KMS-11 (cell line): ENCODE results near the gene C1orf226.

Source experiments
- H2AFZ ChIP-seq: fragments of 200-600 bp; sonication (generic); 2 replicates; pipeline ENCODE4 v1.6.1; 2016; ENCODE audit warnings: antibody characterized with exemption, mixed run types, low read depth
- H3K27ac ChIP-seq: fragments of 200-600 bp; sonication (generic); 2 replicates; pipeline ENCODE4 v1.6.1; 2016; ENCODE audit warnings: mild to moderate bottlenecking, mixed run types
- H3K27me3 ChIP-seq: fragments of 200-600 bp; sonication (generic); 2 replicates; pipeline ENCODE4 v1.6.1; 2017; ENCODE audit warnings: mild to moderate bottlenecking, low read depth, mixed run types, moderate library complexity; ENCODE audit not compliant: insufficient read depth
- H3K36me3 ChIP-seq: fragments of 200-600 bp; sonication (generic); 2 replicates; pipeline ENCODE4 v1.6.1; 2017; ENCODE audit warnings: mild to moderate bottlenecking, mixed run types; ENCODE audit not compliant: insufficient read depth
- H3K4me1 ChIP-seq: fragments of 200-600 bp; sonication (generic); 2 replicates; pipeline ENCODE4 v1.6.1; 2016; ENCODE audit warnings: mild to moderate bottlenecking, low read depth, mixed run types; ENCODE audit not compliant: poor library complexity, severe bottlenecking
- H3K4me2 ChIP-seq: fragments of 200-600 bp; sonication (generic); 2 replicates; pipeline ENCODE4 v1.7.0; 2016; ENCODE audit warnings: mild to moderate bottlenecking, mixed run types
- H3K4me3 ChIP-seq: fragments of 200-600 bp; sonication (generic); IDR thresholded peaks from 2 replicates; pipeline ENCODE4 v1.6.1; 2017; ENCODE audit warnings: low read depth, low read length, mixed read lengths; ENCODE audit not compliant: insufficient read depth
- H3K79me2 ChIP-seq: fragments of 200-600 bp; sonication (generic); 2 replicates; pipeline ENCODE4 v1.6.1; 2016; ENCODE audit warnings: low read depth, mixed run types; ENCODE audit not compliant: insufficient read depth
- H3K9ac ChIP-seq: fragments of 200-600 bp; sonication (generic); 2 replicates; pipeline ENCODE4 v1.6.1; 2016; ENCODE audit warnings: mild to moderate bottlenecking, mixed run types
- H4K20me1 ChIP-seq: fragments of 200-600 bp; sonication (generic); 2 replicates; pipeline ENCODE4 v1.6.1; 2016; ENCODE audit warnings: mild to moderate bottlenecking, mixed run types; ENCODE audit not compliant: insufficient read depth
- TF ChIP-seq, protein P1 (sequence below): fragments of 200-600 bp; sonication (generic); conservative IDR thresholded peaks from 2 replicates; pipeline ENCODE4 v1.6.1; 2017; ENCODE audit warnings: low read depth, mild to moderate bottlenecking, antibody characterized with exemption, low read length, moderate library complexity, mixed read lengths

C1orf226 gene

DNA sequence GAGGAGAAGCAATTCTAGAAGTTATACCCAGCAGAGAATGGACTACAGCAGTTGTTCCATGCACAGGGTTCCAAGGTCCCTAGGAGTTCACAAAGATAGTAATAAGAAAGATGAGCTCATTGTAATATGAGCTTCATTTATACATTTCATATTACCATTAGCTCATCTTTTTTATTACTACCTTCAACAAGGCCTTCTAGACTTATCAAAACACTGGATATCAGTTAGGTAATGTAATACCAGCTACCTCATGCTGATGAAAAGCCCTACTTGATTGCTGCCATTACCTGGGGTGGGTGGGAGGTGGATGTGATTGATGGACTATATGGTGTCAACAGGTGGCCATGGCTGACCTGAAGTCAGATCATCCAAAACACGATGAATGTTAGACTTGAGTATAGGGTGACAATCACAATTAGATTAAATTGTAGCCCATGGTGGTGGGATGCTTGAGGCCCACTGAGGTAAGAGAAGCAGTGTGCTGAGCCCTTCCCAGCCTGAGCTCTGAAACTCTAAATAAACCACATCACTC, 39.0 kb upstream of the C1orf226 start:
- H4K20me1 ChIP-seq: no peaks in the 10 kb centered on the region

DNA sequence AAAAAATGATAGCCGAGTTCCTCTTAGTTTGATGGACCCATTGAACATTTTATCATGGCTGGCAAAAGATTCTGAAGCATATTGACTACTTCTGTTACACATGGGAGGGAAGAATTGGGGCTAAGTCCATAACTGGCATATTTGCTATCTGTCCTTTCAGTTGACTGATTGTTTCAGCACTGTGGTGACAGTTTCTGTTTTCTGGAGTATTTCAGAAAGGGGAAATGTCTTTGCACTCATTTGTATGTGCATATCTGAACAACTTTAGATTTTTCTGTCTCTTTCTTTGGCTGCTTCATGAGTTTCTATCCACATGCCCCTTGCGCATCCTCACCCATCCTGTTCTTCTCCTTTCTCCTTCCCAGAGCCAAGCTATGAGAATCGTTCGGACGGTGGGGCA, 38.1 kb upstream of the C1orf226 start:
- Histone ChIP-seq H3K4me1 (no peaks in the 10 kb centered on the region), H4K20me1 (no peaks in the 10 kb centered on the region), H3K27ac (no peak overlapping the region), H3K4me2 (no peak overlapping the region), H3K27me3 (no peaks in the 10 kb centered on the region), H3K79me2 (no peaks in the 10 kb centered on the region), H3K9ac (no peak overlapping the region), H3K36me3 (no peaks in the 10 kb centered on the region), H2AFZ (no peak overlapping the region), H3K4me3 (no peak overlapping the region)
- TF ChIP-seq, protein P1, sequence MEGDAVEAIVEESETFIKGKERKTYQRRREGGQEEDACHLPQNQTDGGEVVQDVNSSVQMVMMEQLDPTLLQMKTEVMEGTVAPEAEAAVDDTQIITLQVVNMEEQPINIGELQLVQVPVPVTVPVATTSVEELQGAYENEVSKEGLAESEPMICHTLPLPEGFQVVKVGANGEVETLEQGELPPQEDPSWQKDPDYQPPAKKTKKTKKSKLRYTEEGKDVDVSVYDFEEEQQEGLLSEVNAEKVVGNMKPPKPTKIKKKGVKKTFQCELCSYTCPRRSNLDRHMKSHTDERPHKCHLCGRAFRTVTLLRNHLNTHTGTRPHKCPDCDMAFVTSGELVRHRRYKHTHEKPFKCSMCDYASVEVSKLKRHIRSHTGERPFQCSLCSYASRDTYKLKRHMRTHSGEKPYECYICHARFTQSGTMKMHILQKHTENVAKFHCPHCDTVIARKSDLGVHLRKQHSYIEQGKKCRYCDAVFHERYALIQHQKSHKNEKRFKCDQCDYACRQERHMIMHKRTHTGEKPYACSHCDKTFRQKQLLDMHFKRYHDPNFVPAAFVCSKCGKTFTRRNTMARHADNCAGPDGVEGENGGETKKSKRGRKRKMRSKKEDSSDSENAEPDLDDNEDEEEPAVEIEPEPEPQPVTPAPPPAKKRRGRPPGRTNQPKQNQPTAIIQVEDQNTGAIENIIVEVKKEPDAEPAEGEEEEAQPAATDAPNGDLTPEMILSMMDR: no peak

More for the DNA sequence above, 39.0 kb upstream of the C1orf226 start:
- no peak overlapping the region for H2AFZ ChIP-seq
- H3K4me2 ChIP-seq: no peak overlapping the region
- H3K79me2 ChIP-seq: no peaks in the 10 kb centered on the region
- no peaks in the 10 kb centered on the region for H3K27me3 ChIP-seq
- TF ChIP-seq, protein P1: no peak
- H3K27ac ChIP-seq: no peak overlapping the region
- H3K4me3 ChIP-seq: no peak overlapping the region
- no peak overlapping the region for H3K9ac ChIP-seq
- no peaks in the 10 kb centered on the region for H3K36me3 ChIP-seq
- no peaks in the 10 kb centered on the region for H3K4me1 ChIP-seq

DNA sequence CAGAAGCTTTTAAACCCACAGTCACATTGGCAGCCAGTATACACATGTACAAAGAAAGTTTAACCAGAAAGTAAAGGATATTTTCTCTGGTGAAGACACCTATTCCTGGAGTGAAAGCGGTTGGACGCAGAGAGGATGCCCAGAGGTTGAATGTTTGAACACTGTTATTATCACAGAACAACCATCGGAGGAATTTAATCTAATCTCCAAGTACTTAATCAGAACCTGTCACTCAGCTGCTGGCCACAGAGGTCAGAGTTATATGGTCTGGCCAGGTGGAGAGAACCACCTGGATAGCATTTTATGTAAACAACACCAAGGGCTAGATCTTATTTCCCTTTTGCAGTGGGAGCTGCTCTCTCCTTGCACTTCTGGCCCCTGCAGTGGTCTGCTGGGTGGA, 34.2 kb upstream of the C1orf226 start:
- H3K27me3 ChIP-seq: no peaks in the 10 kb centered on the region
- no peaks in the 10 kb centered on the region for H3K36me3 ChIP-seq
- no peak overlapping the region for H2AFZ ChIP-seq
- H3K4me2 ChIP-seq: no peak overlapping the region
- no peak overlapping the region for H3K27ac ChIP-seq
- no peak overlapping the region for H3K9ac ChIP-seq
- H3K4me3 ChIP-seq: no peak overlapping the region
- H3K79me2 ChIP-seq: no peaks in the 10 kb centered on the region
- TF ChIP-seq, protein P1: no peak
- H3K4me1 ChIP-seq: no peaks in the 10 kb centered on the region
- no peaks in the 10 kb centered on the region for H4K20me1 ChIP-seq

DNA sequence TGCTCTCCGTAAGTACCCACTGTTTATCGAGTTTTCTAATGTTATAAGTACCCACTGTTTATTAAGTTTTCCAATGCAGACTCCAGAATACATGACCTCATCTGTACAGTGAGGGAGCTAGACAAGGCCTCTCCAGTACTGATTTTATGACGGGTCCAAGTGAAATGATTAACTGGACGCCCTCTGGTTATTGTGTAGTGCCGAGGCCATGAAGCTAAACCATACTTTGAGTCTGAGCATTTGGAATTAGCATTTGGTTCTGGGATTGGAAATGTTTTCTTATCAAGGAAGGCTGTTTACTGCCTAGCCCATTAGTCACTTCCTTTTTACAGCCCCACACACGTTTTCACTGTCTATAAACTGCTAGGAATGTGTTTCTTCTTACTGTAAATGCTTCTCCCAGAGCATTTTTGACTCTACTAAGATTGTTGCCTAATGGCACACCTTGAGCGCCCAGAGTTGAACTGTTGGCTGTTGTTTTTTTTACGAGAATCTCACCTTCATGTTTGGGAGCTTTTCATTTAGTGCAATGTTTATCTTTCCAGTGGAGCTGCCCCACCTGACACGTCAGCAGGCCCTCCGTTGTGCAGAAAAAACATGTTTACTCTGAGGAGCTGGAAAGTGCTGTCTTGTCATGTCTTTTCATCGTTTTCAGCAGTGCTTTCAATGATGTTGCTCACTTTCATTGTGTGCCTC, 31.7 kb upstream of the C1orf226 start:
- H3K27me3 ChIP-seq: no peaks in the 10 kb centered on the region
- H3K27ac ChIP-seq: no peak overlapping the region
- H2AFZ ChIP-seq: no peak overlapping the region
- no peak overlapping the region for H3K9ac ChIP-seq
- no peak overlapping the region for H3K4me2 ChIP-seq
- H4K20me1 ChIP-seq: no peaks in the 10 kb centered on the region
- H3K4me1 ChIP-seq: no peaks in the 10 kb centered on the region
- no peak overlapping the region for H3K4me3 ChIP-seq
- no peaks in the 10 kb centered on the region for H3K79me2 ChIP-seq
- no peaks in the 10 kb centered on the region for H3K36me3 ChIP-seq
- TF ChIP-seq, protein P1: no peak
